Measurements from ENCODE around the gene NAA80. TPM values are rescaled to one million over a fixed set of nuclear protein-coding genes. Genes with fewer than 3 reads are reported as not detected.

Gene NAA80
- total RNA-seq, 2 donors from 2014 or later, result 19.4 to 26.0 TPM

DNA sequence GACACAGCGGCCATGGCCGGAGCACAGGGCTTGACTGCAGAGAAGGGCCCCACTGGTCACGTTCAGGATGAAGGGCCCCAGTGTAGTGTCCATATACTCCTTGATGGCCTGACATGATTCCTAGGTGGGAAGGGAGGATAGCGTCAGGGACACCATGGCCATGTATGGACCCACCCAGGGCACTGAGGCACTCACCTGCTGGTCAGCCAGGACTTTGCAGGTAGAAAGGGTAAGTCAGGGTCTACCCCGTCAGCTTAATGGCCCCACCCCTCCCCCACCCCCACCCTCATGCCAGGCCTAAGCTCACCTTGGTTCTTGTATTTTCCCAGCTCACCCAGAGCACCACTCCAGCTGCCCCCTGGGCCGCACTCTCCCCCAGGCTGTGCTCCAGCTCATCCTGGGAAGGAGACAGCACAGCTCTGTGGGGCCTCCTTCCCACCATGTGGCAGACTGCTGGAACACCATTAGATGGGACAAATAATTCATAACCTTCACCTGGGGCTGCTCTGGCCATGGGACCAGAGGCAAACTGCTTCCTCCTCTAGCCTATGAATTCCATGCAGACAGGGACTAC is 1.6 kb upstream of the NAA80 start:
- Mint-ChIP-seq H3K9me3 (no peaks in the 10 kb centered on the region), H3K36me3 (peaks cover 0 to 4% of the 10 kb centered on the region in 2 donors), H3K27ac (peak overlapping the region in 1 of 2 donors; percentile 89)
- no peak for ATAC-seq
- DNase-seq (ENCODE audit: low spot score in 2 of 2), result no peak

DNA sequence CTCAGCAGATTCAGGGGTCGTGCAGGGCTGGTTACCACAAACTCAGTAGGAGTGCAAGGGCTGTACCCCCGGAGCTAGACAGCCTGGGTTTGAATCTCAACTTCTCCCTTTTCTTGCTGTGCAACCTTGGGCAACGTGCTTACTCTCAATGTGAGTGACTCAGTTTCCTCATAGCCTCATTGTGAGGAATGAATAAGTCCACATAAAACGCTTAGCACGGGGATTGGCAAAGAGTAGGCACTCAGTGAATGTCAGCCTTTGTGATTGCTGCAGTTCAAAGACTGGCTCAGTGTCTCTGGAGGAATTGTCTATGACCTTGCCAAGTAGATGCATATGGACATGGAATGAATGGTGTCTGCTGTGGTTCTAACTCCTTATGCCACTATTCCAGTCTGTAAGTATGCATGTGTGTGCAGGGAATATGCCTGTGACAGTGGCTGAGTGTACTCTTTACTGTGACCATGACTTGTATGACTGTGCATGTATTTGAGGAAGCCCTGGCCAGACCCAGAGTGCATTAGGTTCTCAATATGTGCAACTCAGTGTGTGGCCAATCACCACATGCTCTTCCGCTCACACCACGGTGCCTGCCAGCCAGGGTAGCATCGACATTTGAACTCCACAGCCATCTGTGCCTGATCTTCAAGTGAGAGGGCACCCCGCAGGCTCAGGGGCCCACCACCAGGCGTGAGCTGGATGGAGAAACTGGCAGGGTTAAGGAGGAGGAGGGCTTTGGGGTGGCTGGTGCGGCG is 900 bp upstream of the NAA80 start:
- ATAC-seq, result peak in 1 of 2 donors; percentile 52
- no peaks in the 10 kb centered on the region for H3K9me3 Mint-ChIP-seq
- H3K27ac Mint-ChIP-seq, result peak overlapping the region; percentile 89
- DNase-seq (ENCODE audit: low spot score in 2 of 2), result no peak
- H3K36me3 Mint-ChIP-seq, result peaks cover 0 to 4% of the 10 kb centered on the region in 2 donors

DNA sequence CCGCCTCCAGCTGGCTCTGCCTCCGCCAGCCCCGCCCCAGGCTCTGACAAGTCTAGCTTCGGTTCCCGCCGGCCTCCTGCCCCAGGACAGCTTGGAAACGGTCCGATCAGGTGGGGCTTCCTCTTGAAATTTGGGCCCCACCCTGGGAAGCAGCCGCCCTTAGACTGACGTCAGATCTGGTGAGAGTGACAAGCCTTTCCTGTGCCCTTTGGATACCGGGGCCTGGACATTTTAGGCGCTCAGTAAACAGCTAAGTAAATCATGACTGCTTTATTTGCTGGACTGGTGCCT is 378 bp upstream of the NAA80 start:
- Mint-ChIP-seq H3K36me3 (peaks cover 0 to 4% of the 10 kb centered on the region in 2 donors), H3K27ac (peak overlapping the region; percentile 89), H3K9me3 (no peaks in the 10 kb centered on the region)
- DNase-seq (ENCODE audit: low spot score in 2 of 2), result no peak
- ATAC-seq, result no peak

DNA sequence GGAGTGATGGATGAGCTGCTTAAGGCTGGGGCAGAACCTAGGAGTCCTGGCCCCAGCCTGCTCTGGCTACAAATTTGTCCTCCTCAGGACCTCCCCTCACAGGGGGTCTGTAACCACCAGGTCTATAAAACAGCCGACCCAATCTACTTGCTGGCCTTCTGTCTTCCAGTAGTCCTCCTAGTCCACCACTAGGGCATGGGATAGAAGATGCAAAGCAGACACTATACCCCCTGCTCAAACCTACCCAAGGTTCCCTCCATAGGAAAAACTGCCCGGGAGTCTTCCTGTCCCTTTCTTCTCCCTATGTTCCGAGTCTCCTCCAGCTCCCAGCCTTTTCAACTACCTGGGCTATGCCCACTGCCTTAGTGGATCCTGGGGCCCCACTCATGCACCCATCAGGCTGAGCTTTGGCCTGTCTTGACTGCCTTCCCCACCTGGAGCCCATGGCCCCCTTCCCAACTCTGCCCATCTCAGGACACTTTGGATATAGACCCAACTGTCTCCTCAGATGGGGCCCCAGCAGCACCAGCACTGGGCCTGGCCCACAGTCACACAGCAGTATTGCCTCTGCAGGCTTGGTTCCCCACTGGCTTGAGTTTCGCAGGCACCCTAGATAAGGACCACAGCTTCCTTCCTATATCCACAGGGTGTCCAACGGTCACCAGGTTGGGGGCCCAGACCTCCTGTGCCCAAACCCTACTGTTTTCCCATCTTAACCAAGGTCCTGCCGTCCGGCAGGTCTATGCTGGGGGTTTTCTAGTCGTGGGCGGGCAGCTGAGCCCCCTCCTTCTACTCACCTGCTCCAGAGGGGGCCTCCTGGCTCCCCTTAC is 1.1 kb downstream of the NAA80 start:
- H3K9me3 Mint-ChIP-seq, result no peaks in the 10 kb centered on the region
- ATAC-seq, result no peak
- peaks cover 0 to 4% of the 10 kb centered on the region in 2 donors for H3K36me3 Mint-ChIP-seq
- DNase-seq (ENCODE audit: low spot score in 2 of 2), result no peak
- peak overlapping the region; percentile 44 to 89 for H3K27ac Mint-ChIP-seq

DNA sequence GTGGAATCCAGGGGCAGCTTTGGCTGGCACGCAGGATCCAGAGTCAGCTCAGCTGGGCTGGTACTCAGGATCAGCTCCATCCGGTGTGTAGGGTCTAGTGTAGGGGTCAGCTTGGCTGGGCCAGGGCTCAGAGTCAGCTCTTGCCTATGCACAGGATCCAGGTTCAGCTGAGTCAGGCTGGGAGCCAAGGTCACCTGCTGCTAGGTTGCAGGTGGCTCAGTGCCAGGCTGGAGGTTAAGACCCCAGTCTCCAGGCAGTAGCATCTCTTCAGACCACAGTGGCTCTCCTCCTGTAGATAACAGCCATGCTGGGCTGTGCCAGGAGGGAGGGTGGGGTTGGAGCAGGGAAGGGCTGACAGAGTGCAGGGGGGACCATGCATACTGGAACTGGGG is 1.8 kb downstream of the NAA80 start:
- H3K9me3 Mint-ChIP-seq, result no peaks in the 10 kb centered on the region
- peaks cover 0 to 8% of the 10 kb centered on the region in 2 donors for H3K36me3 Mint-ChIP-seq
- DNase-seq (ENCODE audit: low spot score in 2 of 2), result no peak
- ATAC-seq, result no peak
- no peak overlapping the region for H3K27ac Mint-ChIP-seq

DNA sequence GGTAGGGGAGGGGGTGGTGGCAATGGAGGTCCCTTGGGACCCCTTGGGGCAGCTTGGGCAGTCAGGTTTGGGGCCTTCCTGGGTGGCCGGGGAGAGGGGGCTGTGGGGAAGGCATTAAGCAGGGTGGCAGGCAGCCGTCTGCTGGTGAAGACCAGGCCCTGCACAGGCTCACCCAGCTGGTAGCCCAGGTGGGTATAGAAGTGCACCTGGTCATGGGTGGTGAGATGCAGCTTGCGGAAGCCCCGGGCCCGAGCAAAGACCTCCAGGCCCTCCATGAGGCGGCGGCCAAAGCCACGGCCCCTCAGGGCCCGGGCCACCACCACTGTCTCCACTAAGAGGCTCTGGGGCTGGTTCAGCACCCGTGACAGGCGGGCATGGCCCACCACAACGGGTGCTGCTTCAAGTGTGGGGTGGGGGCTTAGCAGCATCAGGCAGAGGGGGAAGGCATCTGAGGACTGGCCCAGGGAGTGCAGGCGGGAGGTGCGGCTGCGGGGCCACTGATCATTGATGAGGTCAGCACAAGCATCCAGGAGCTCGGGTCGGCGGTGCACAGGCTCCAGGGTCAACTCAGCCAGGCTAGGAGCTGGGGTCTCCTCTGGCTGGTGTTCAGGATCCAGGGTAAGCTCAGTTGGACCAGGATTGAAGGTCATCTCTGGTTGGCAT is 2.4 kb downstream of the NAA80 start:
- DNase-seq (ENCODE audit: low spot score in 2 of 2), result no peak
- no peak for ATAC-seq
- peaks cover 0 to 9% of the 10 kb centered on the region in 2 donors for H3K36me3 Mint-ChIP-seq
- no peaks in the 10 kb centered on the region for H3K9me3 Mint-ChIP-seq
- H3K27ac Mint-ChIP-seq, result peak overlapping the region in 1 of 2 donors; percentile 60

DNA sequence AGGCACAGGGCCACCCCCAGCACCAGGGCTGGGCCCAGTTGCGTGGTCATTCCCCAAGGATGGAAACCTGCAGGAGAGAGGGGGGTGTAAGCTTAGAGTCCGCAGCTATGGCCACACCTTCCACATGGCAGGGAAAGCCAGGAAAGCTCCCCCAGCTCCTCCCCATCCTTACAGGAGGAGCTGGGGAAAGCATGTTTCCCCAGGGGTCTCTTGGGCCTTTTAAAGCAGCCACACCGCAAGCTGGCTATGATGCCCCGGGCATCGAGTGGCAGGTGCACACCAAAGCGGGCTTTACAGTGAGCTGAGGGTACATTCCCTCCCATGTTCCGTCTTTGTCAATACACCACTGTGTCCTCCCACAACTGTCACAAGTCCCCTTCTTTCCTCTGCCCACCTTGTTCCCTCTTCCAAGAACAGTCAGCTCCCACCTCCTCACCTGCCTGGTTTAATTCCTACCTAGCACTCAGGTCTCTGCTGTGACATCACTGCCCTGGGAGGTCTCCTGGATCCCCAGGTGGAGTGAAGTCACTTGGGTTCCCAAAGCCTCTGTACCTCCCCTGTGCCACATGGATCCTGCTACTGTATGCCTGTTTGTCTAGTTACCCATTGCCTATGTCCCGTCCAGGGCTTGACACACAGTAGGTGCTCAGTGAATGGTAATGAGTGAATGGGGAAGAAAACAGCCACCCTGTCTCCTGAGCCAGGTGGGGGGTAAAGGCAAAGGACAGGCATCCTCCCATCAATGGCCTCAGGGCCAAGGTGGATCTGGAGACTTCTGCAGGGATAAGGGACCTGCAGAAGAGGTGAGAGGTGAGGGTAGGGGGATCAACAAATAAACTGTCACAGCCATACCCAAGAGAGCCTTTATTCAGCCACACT is 3.4 kb downstream of the NAA80 start:
- Mint-ChIP-seq H3K9me3 (no peaks in the 10 kb centered on the region), H3K27ac (peak overlapping the region in 1 of 2 donors; percentile 31), H3K36me3 (peaks cover 9 to 17% of the 10 kb centered on the region in 2 donors)
- no peak for ATAC-seq
- no peak for DNase-seq (ENCODE audit: low spot score in 2 of 2)

DNA sequence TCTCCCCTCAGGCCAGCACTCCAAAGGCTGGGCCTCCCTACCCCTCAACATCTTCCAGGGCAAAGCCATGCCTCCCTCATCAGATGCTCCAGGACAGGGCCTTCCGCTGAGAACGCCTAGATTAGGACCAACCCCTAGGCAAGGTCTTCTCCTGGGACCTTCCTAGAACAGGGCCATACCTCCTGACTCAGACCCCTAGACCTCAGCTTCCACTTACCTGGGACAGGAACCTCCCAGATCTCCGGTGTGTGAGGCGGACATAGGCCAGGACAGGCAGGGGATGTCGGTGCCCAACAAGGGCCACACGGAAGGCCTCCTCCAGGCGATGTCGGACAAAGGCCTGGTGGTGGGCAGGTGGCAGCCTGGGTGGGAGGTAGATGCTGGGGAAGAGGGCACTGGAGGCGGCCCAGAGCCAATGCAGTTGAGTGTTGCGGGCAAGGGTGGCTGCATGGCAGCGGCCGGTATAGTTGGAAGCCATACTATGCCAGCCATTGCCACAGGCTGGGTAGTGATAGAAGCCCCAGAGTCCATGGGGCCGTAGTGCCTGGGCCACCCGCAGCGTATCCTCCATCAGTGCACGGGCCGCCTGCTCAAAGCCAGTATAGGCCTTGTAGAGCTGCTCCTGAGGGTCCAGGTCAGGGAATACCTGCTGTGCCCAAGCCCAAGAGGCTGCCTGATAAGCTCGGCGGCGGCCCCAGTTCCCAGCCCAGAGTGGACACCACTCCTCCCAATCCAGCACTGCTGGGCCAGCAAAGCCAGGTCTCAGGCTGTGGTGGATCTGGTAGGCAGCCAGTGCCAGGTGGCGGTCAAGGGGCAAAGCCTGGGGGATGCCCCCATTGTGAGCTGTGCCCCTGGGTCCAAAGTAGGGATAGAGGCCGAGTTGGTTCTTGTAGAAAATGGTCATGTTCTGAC is 4.5 kb downstream of the NAA80 start:
- no peak for ATAC-seq
- H3K27ac Mint-ChIP-seq, result no peak overlapping the region
- H3K36me3 Mint-ChIP-seq, result peaks cover 9 to 17% of the 10 kb centered on the region in 2 donors
- no peak for DNase-seq (ENCODE audit: low spot score in 2 of 2)
- H3K9me3 Mint-ChIP-seq, result no peaks in the 10 kb centered on the region

DNA sequence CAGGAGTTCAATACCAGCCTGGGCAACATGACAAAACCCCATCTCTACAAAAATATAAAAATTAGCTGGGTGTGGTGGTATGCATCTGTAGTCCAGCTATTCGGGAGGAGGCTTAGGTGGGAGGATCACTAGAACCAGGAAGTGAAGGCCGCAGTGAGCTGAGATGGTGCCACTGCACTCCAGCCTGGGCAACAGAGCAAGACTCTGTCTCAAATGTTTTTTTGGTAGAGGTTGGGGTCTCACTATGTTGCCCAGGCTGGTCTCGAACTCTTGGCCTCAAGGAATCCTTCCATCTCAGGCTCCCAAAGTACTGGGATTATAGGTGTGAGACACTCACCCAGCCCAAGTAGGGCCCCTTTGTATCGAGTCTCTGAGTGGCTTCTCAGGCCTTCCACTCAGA is 5.1 kb downstream of the NAA80 start:
- no peaks in the 10 kb centered on the region for H3K9me3 Mint-ChIP-seq
- no peak overlapping the region for H3K27ac Mint-ChIP-seq
- DNase-seq (ENCODE audit: low spot score in 2 of 2), result no peak
- peaks cover 9 to 16% of the 10 kb centered on the region in 2 donors for H3K36me3 Mint-ChIP-seq
- ATAC-seq, result no peak

DNA sequence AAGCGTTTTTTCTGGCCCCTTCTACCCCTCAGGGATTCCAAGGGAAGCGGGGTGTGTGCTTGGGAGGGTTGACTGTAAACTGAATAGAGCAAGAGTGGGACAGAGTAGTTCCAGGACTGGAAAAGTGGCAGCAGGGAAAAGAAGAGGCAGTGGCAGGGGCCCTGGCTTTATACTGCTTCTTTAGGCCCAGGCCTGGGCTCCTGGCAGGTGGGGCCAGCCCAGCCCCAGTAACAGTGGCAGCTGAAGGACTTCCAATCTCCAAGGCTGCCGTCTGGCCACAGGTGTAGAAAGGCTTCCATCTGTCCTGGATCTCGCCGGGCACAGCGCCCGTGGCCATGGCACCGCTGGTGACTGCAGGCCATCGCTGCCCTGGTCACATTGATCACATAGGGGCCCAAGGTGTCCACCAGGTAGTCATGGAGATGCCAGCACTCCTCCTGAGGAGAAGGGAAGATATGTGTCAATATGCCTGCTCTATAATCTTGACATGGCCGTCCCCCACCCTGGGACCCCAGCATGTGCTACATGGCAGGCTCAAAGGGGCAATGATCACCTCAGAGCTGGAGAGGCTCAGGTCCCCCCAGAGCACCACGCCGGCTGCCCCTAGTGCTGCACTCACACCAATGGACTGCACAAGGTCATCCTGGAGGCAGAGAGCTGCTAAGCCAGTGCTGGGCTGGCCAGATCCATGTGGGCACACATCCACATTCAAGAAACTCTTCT is 6.0 kb downstream of the NAA80 start:
- Mint-ChIP-seq H3K27ac (peak overlapping the region; percentile 94 to 97), H3K9me3 (no peaks in the 10 kb centered on the region), H3K36me3 (peaks cover 9 to 13% of the 10 kb centered on the region in 2 donors)
- DNase-seq (ENCODE audit: low spot score in 2 of 2), result no peak
- ATAC-seq, result no peak

DNA sequence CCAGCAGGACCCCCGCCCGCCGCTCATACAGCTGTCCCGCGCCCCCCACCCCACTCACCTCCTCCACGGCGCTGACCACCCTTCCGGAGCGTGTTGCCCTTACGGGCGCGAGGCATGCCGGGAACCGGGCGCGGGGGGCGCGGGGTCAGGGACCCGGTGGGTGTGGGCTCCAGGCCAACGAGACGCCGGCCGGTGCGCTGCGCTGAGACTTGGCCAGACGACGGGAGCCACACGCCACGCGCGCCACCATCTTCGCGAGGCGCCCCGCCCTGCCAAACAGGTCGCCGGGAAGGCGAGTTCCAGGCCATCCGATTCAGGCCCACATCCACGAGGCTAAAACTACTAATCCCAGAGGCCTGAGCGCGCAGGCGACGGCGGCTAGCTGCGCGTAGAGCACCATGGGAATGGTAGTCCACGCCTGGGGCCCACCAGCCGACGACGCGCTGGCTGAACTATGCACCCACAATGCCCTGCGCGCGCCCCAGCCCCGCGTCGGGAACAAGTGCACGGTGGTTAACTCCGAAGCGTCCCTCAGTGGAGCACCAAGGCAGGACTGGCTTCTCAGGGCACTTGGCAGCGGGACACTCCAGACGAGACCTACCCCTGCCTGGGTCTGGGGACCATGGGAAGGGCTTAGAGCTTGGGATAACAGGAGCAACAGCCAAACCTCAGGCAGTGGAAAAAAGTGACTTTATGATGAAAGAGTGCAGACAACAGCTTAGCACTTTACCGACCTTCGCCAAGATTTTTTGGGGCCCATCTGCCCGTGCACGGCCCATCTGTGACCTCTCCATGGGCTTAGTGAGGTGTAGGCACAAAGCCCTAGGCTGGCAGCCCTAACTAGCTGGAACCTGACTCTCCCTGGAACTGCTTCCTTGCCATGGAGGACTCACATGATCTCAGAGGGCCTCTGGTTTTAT is 6.8 kb downstream of the NAA80 start, which contains the start of gene IFRD2:
IFRD2 (minus strand) TSS at position 271 of the 920 bp plus-strand sequence; CDS start at position 116, 155 bp downstream.
- ATAC-seq (peak; percentile 96 to 99), DNase-seq (ENCODE audit: low spot score in 2 of 2) (peak; percentile 91 to 93)
- peaks cover 9 to 13% of the 10 kb centered on the region in 2 donors for H3K36me3 Mint-ChIP-seq
- peak within 1 kb of the TSS; percentile 94 to 97 for H3K27ac Mint-ChIP-seq
- H3K9me3 Mint-ChIP-seq, result no peaks in the 10 kb centered on the region

DNA sequence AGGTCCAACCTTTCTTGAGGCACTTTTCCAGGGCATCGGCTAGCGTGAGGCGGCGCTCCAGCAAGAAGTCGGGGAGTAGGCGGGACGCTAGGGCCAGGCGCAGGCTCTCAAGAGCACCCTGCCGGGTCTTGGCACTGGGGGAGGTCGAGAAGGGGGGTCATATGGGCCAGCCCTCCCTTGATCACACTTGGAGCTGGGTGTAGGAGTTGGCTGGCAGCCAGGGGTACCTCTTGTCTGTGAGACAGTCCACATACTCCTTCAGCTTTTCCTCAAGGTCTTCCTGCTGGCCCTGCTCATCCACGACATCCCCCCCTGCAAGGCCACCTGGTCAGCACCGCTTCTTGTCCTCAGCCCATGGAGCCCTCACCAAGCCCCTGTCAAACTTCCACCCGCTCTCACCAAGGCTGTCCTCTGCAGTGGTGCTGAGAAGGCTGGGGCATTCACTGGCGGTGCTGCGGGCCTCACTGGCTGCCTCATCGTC is 9.0 kb downstream of the NAA80 start:
- no peaks in the 10 kb centered on the region for H3K9me3 Mint-ChIP-seq
- peak overlapping the region; percentile 85 to 94 for H3K27ac Mint-ChIP-seq
- DNase-seq (ENCODE audit: low spot score in 2 of 2) (no peak), ATAC-seq (no peak)
- peaks cover 9 to 13% of the 10 kb centered on the region in 2 donors for H3K36me3 Mint-ChIP-seq

DNA sequence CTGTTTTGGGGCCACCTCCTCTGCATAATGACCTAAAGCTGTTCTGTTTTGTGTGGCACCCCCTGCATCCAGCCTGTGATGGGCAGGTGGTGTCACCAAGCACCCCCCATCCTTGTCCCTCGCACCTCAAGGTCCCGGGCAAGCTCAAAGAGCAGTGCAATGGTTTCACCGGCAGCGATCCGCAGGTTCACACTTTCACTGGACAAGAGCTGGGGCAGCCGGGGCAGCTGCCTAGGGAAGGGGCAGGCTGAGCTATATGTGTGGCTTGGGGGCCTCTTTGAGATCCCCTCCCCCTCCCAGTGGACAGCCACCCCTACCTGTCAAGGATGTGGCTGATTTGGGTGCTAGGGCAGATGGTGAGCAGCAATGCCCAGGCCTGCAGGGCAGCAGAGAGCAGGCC is 10.1 kb downstream of the NAA80 start:
- no peaks in the 10 kb centered on the region for H3K9me3 Mint-ChIP-seq
- peaks cover 9 to 13% of the 10 kb centered on the region in 2 donors for H3K36me3 Mint-ChIP-seq
- no peak for DNase-seq (ENCODE audit: low spot score in 2 of 2)
- H3K27ac Mint-ChIP-seq, result peak overlapping the region in 1 of 2 donors; percentile 9
- ATAC-seq, result no peak
